ENCODE measurements around the gene NANOGP8.

NANOGP8 gene

DNA sequence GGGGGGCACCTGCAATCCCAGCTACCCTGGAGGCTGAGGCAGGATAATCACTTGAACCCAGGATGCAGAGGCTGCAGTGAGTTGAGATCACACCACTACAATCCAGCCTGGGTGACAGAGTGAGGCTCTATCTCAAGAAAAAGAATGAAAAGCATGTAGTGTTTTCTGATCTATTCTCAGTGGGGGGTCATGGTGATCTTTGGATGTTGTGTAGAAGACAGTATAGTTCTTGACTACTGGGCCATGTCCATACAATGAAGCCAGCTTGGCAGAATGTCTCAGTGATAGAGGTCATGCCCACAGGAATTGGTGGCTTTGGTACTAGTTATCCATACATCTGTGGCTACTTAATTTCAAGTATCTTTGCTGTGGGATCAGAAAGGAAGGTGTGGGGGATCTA lies 26.8 kb upstream of the NANOGP8 start:
- Mint-ChIP-seq H3K4me1 (ENCODE audit: low read depth in 2 of 2) (no peaks in the 10 kb centered on the region), H3K9me3 (no peaks in the 10 kb centered on the region), H3K27ac (no peak overlapping the region), H3K4me3 (no peak overlapping the region), H3K36me3 (ENCODE audit: insufficient read depth) (no peaks in the 10 kb centered on the region), H3K27me3 (no peaks in the 10 kb centered on the region)
- no peak for DNase-seq
- no peak for ATAC-seq (replicated peaks)

DNA sequence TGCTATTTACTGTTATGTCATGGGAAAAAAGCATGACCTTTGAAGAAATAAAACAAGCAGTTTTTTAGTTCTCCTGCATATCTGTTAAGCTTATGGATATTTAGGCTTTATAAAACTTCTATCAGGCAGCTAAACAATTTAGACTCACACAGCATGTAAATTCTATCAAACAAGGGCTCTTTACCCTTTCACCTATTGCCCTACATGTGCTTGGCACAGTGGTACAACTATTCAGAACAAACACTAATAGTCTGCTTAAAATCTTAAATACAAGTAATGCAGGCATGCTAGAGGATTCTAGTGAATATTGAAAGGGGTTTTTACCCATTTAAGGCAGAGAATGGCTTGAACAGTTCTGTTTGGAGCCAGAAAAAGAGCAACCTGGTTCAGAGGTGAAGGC lies 23.4 kb upstream of the NANOGP8 start:
- H3K36me3 Mint-ChIP-seq (ENCODE audit: insufficient read depth), result no peaks in the 10 kb centered on the region
- no peak overlapping the region for H3K27ac Mint-ChIP-seq
- no peaks in the 10 kb centered on the region for H3K9me3 Mint-ChIP-seq
- H3K27me3 Mint-ChIP-seq, result no peaks in the 10 kb centered on the region
- ATAC-seq (replicated peaks) (no peak), DNase-seq (no peak)
- no peaks in the 10 kb centered on the region for H3K4me1 Mint-ChIP-seq (ENCODE audit: low read depth in 2 of 2)
- H3K4me3 Mint-ChIP-seq, result no peak overlapping the region

DNA sequence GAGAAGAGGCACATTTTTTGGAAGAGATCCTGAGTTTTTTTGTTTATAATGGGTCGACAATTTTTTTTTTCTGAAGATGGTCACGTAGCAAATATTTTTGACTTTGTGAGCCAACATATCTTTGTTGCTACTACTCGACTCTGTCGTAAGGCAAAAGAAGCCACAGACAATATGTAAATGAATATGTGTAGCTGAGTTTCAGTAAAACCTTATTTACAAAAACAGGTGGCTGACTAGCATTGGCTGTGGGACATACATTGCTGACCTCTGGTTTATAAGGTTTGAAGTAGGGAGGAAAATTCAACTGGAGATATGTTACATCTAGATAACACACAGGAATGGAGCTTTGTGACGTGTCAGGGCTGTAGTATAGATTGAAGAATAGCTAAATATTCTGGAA lies 22.5 kb upstream of the NANOGP8 start:
- Mint-ChIP-seq H3K9me3 (no peaks in the 10 kb centered on the region), H3K27me3 (no peaks in the 10 kb centered on the region), H3K4me1 (ENCODE audit: low read depth in 2 of 2) (no peaks in the 10 kb centered on the region), H3K36me3 (ENCODE audit: insufficient read depth) (no peaks in the 10 kb centered on the region), H3K27ac (no peak overlapping the region), H3K4me3 (no peak overlapping the region)
- DNase-seq (no peak), ATAC-seq (replicated peaks) (no peak)

DNA sequence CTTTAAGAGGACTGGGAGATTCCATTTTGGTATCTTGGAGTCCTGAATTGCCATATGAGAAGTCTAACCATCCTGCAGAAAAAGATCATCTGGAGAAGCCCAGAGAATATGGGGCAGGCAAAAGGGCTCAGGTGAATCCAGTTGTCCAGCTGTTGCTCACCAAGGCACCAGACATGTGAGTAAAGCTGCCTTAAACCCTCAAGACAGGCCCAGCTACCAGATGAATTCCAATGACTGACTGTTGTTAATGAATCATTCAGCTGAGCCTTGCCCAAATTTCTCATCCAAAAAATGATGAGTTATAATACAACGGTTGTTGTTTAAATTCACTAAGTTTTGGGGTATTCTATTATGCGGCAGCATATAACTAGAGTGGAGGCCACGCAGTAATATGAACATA lies 22.0 kb upstream of the NANOGP8 start:
- Mint-ChIP-seq H3K9me3 (no peaks in the 10 kb centered on the region), H3K36me3 (ENCODE audit: insufficient read depth) (no peaks in the 10 kb centered on the region), H3K27ac (no peak overlapping the region), H3K27me3 (no peaks in the 10 kb centered on the region), H3K4me1 (ENCODE audit: low read depth in 2 of 2) (no peaks in the 10 kb centered on the region), H3K4me3 (no peak overlapping the region)
- DNase-seq, result no peak
- ATAC-seq (replicated peaks), result no peak

DNA sequence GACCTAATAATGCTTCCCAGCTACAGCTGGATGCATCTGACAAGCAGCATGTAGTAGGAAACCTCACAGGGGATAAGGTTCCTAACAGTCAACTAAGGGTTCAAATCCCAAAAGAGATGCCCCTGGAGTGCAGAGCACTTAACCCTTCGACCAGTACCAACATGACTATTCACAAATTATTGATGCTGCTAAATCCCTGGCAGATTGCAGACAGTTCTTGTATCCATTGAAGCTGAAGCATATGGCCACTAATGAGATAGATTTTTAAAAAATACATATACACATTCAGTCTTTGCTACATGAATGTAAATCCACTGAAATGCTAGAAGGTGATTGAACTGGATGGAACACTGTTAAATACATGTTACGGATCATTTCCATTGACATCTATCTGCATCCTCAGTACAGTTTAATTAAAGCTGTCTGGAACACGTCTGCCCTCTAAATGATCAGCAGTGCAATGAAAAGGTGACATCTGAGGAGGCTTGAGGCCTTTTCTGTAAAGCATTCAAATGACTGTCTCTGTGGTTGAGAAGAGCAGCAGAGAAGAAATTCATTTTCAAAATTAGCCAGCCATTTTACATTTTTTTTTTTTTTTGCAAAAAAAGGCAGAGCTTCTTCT lies 19.5 kb upstream of the NANOGP8 start:
- Mint-ChIP-seq H3K36me3 (ENCODE audit: insufficient read depth) (no peaks in the 10 kb centered on the region), H3K27ac (no peak overlapping the region), H3K4me1 (ENCODE audit: low read depth in 2 of 2) (no peaks in the 10 kb centered on the region), H3K4me3 (no peak overlapping the region), H3K27me3 (no peaks in the 10 kb centered on the region), H3K9me3 (no peaks in the 10 kb centered on the region)
- ATAC-seq (replicated peaks) (no peak), DNase-seq (no peak)

DNA sequence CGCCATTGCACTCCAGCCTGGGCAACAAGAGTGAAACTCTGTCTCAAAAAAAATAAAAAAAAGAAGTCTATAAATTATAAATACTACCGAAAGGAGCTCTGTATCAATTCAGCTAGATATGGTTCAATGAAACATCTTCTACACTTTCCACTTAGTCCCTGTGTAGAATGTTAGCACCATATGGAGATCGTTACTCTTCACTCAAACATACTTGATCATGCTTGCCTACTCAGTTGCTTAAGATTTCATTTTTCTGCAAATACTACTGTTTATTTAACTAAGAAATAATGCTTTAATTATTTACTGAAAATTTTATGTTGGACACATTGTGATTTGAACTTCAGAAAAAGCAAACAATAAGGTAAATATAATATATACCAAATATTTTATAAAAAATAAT lies 17.1 kb upstream of the NANOGP8 start:
- Mint-ChIP-seq H3K9me3 (no peaks in the 10 kb centered on the region), H3K27me3 (peaks cover 0 to 9% of the 10 kb centered on the region in 2 donors), H3K4me1 (ENCODE audit: low read depth in 2 of 2) (no peaks in the 10 kb centered on the region), H3K4me3 (no peak overlapping the region), H3K36me3 (ENCODE audit: insufficient read depth) (no peaks in the 10 kb centered on the region), H3K27ac (no peak overlapping the region)
- ATAC-seq (replicated peaks) (no peak), DNase-seq (no peak)

DNA sequence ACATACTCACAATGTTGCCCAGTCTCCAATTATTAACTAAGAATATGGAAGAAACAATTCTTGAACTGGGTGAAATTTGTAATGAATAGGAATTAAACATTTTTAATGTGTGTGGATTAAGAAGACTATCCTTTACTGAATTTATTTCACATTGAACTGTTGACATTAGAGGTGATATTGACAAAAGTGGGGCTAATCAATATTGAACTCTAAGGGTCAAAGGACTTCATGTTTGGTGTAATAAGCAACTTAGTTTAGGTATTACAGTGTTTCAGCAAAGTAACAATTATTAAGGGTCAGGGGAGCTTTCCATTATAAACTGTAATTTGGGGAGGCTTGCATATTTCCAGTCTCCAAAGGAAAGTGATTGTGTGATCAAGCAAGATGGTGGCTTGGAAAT lies 16.2 kb upstream of the NANOGP8 start:
- Mint-ChIP-seq H3K36me3 (ENCODE audit: insufficient read depth) (no peaks in the 10 kb centered on the region), H3K27ac (no peak overlapping the region), H3K4me1 (ENCODE audit: low read depth in 2 of 2) (no peaks in the 10 kb centered on the region), H3K27me3 (peaks cover 0 to 9% of the 10 kb centered on the region in 2 donors), H3K9me3 (no peaks in the 10 kb centered on the region), H3K4me3 (no peak overlapping the region)
- DNase-seq (no peak), ATAC-seq (replicated peaks) (no peak)

DNA sequence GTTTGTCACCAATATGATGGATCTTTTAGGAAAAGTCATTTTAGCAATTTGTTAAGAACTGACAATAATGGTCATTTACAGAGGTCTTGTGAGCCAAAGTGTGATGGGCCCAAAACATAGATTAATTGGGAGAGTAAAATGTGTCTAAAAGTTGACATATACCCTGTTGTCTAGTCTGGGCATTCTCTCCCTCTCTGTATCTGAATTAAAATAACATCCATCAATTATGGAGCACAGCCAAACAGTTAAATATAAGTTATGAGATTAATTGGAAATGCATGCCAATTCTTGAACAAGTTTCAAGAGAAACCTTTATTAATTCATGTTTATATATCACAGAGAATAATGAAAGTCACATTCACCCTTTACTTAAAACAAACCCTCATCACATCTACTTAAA lies 13.6 kb upstream of the NANOGP8 start:
- Mint-ChIP-seq H3K4me3 (no peak overlapping the region), H3K27ac (no peak overlapping the region), H3K27me3 (peaks cover 0 to 14% of the 10 kb centered on the region in 2 donors), H3K4me1 (ENCODE audit: low read depth in 2 of 2) (no peaks in the 10 kb centered on the region), H3K9me3 (no peaks in the 10 kb centered on the region), H3K36me3 (ENCODE audit: insufficient read depth) (no peaks in the 10 kb centered on the region)
- no peak for ATAC-seq (replicated peaks)
- no peak for DNase-seq

DNA sequence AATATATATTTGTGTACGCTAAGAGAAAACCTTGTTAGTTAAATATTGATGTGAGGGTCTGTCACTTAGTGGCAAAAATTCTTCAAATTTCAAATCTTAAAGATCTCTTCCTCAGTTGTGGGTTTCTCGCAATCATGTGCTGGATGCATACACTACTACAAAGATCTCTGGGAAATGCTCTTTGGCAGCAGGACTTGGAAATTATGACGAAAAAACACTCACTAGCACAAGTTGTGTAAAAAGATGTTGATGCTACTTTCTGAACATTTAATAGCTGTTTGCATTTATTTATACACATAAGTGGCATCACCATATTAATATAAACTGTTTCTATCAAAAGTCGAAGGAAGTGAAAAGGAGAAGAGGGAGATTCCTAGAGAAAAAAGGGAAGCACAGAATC lies 10.8 kb upstream of the NANOGP8 start:
- no peak overlapping the region for H3K27ac Mint-ChIP-seq
- H3K27me3 Mint-ChIP-seq, result peaks cover 0 to 14% of the 10 kb centered on the region in 2 donors
- no peak overlapping the region for H3K4me3 Mint-ChIP-seq
- no peaks in the 10 kb centered on the region for H3K36me3 Mint-ChIP-seq (ENCODE audit: insufficient read depth)
- no peaks in the 10 kb centered on the region for H3K4me1 Mint-ChIP-seq (ENCODE audit: low read depth in 2 of 2)
- ATAC-seq (replicated peaks) (no peak), DNase-seq (no peak)
- peaks cover 0 to 8% of the 10 kb centered on the region in 2 donors for H3K9me3 Mint-ChIP-seq

DNA sequence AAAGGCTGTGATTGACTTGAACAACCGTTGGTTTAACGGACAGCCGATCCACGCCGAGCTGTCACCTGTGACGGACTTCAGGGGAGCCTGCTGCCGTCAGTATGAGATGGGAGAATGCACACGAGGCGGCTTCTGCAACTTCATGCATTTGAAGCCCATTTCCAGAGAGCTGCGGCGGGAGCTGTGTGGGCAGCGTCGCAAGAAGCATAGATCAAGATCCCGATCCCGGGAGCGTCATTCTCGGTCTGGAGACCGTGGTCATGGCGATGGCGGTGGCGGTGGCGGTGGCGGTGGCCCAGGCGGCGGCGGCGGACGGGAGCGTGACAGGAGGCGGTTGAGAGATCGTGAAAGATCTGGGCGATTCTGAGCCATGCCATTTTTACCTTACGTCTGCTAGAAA lies 7.8 kb upstream of the NANOGP8 start:
- H3K27ac Mint-ChIP-seq, result no peak overlapping the region
- DNase-seq (no peak), ATAC-seq (replicated peaks) (no peak)
- H3K4me1 Mint-ChIP-seq (ENCODE audit: low read depth in 2 of 2), result no peaks in the 10 kb centered on the region
- peaks cover 0 to 11% of the 10 kb centered on the region in 2 donors for H3K27me3 Mint-ChIP-seq
- H3K4me3 Mint-ChIP-seq, result no peak overlapping the region
- H3K36me3 Mint-ChIP-seq (ENCODE audit: insufficient read depth), result no peaks in the 10 kb centered on the region
- peaks cover 0 to 8% of the 10 kb centered on the region in 2 donors for H3K9me3 Mint-ChIP-seq

DNA sequence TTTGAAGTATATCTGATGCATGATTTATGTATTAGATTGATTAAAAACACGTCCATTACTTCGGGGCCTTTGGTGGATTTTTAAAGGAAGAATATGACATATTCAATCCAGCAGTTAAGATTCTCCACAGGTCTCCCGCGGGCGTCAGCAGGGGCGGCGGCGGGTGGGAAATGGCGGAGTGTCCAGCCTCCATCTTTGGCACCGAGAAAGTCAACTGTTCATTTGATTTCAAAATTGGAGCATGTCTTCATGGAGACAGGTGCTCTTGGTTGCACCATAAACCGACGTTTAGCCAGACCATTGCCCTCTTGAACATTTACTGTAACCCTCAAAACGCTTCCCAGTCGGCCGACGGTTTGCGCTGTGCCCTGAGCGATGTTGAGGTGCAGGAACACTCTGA lies 7.2 kb upstream of the NANOGP8 start:
- Mint-ChIP-seq H3K36me3 (ENCODE audit: insufficient read depth) (no peaks in the 10 kb centered on the region), H3K9me3 (peaks cover 0 to 8% of the 10 kb centered on the region in 2 donors), H3K4me1 (ENCODE audit: low read depth in 2 of 2) (no peaks in the 10 kb centered on the region), H3K27me3 (peaks cover 0 to 11% of the 10 kb centered on the region in 2 donors), H3K4me3 (no peak overlapping the region), H3K27ac (no peak overlapping the region)
- DNase-seq (no peak), ATAC-seq (replicated peaks) (no peak)

DNA sequence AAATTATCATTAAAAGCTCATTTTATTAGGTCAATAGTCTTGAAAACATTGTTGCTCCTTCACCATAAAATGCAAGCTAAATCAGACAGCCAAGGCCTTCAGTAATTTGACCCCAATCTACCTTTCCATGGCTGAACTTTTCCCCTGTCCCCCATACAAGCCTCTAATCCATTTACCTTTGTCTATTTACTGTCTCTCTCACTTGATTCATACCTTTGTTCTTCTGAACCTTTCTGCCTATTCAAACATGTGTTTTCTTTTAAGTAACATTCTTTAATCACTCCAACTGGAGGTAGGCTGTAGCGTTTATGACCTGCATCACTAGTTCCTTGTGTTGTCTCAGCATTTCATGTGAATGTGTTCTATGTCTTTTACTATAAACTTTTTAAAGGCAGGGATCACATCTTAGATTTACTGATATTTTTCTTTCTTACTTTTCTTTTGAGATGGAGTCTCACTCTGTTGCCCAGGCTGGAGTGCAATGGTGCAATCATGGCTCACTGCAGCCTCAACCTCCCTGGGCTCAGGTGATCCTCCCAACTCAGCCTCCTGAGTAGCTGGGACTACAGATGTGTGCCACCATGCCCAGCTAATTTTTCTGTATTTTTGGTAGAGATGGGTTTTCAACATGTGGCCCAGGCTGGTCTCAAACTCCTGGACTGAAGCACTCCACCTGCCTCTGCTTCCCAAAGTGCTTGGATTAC lies 5.2 kb upstream of the NANOGP8 start:
- Mint-ChIP-seq H3K36me3 (ENCODE audit: insufficient read depth) (no peaks in the 10 kb centered on the region), H3K9me3 (peaks cover 0 to 8% of the 10 kb centered on the region in 2 donors), H3K4me3 (no peak overlapping the region), H3K27ac (no peak overlapping the region), H3K27me3 (peaks cover 7 to 18% of the 10 kb centered on the region in 2 donors), H3K4me1 (ENCODE audit: low read depth in 2 of 2) (no peaks in the 10 kb centered on the region)
- ATAC-seq (replicated peaks) (no peak), DNase-seq (no peak)

DNA sequence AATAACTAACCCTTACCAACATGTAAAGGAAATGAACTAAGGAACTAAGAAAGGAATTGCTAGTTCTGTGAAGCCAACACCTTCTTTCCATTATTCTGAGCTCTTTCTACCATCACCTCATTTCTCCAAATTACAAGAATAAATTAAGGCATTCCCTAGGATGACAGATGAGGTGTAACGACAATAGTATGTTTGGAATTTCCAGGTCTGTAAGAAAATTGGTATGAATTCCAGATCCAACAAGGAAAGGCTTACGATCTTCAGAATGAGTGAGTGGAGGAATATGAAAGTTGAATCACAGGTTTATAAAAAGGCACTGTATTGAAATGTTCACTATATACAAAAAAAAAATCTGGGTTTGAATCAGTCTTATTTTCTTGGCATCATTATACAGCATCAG lies 4.5 kb upstream of the NANOGP8 start:
- Mint-ChIP-seq H3K4me3 (no peak overlapping the region), H3K36me3 (ENCODE audit: insufficient read depth) (no peaks in the 10 kb centered on the region), H3K27ac (no peak overlapping the region), H3K9me3 (peaks cover 0 to 8% of the 10 kb centered on the region in 2 donors), H3K27me3 (peaks cover 14 to 19% of the 10 kb centered on the region in 2 donors), H3K4me1 (ENCODE audit: low read depth in 2 of 2) (no peaks in the 10 kb centered on the region)
- ATAC-seq (replicated peaks) (no peak), DNase-seq (no peak)

DNA sequence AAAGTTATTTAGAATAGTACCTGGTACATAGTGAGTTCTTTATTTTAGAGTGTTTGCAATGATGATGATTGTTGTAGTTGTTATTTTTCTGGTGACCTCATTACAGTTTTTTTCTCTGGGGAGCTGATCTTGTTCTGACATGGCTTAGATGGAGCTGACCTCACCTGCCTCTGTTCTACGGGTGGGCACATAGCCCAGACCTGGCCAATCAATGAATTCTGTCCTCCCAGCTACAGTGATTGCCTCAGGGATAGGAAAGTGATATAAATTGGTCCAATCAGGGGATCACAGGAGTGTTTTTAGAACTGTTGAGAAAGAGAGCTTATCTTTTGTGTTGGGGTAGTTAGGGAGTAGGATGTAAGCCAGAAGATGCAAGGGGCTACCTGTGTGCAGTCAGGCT lies 3.2 kb upstream of the NANOGP8 start:
- Mint-ChIP-seq H3K4me1 (ENCODE audit: low read depth in 2 of 2) (no peaks in the 10 kb centered on the region), H3K27me3 (peaks cover 15 to 19% of the 10 kb centered on the region in 2 donors), H3K27ac (no peak overlapping the region), H3K4me3 (no peak overlapping the region), H3K36me3 (ENCODE audit: insufficient read depth) (no peaks in the 10 kb centered on the region), H3K9me3 (peaks cover 0 to 8% of the 10 kb centered on the region in 2 donors)
- DNase-seq, result no peak
- ATAC-seq (replicated peaks), result no peak

Data from effector memory CD8-positive, alpha-beta T cell (primary cell).